Left lobe of liver (tissue), 2 donors: ENCODE measurements around the gene TH. TPM values are rescaled to one million over a fixed set of nuclear protein-coding genes. Genes with fewer than 3 reads are reported as not detected.
A peak's percentile ranks its signal among the peaks of the same experiment; 100 is the strongest.

Source experiments
- ATAC-seq: fragments of 200-7000 bp; cut with Tn5 transposase; one replicate; pipeline ENCODE4 v1.9.1; 2020; ENCODE audit warnings: mild to moderate bottlenecking, moderate library complexity
- DNase-seq: peaks from one replicate; pipeline ENCODE4 v3.0.0-alpha.2; 2020; ENCODE audit warnings: low spot score
- total RNA-seq: library from RNA; stranded (reverse); gene quantifications from one replicate; pipeline ENCODE4 v1.2.1, GENCODE V29; 2021
- donor health status: DM: no; HTN: no; CAD: no; lungs with moderate emphysema.
- donor health status: DM: no; HTN: yes; CAD: no.

TH gene
- not detected for total RNA-seq

GRCh38 chr11:2171591-2172003, at the start of gene TH:
TSS of gene TH (minus strand) at chr11:2171815. CDS start at chr11:2171786, 29 bp downstream.
- peak; percentile 57 for ATAC-seq
- DNase-seq = no peak

DNA sequence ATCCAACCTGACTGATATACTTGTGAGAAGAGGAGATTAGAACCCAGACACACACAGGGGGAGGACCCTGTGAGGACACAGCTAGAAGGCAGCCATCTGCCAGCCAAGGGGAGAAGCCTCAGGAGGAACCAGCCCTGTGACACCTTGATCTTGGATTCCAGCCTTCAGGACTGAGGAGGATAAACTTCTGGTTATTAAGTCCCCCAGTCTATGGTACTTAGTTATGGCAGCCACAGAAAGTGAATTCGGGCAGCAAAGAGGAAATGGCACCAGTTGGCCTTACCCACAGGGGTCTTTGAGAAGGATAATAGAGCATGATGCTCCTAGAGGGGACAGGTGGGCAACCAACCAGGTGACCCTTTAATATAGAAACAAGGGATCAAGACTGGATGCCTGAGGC, 49.4 kb upstream of the TH start:
- no peak for ATAC-seq
- DNase-seq = no peak

- no peak for DNase-seq
- no peak for ATAC-seq
Measured at GRCh38 chr11:2220173-2220771, 48.7 kb upstream of the TH start.

DNA sequence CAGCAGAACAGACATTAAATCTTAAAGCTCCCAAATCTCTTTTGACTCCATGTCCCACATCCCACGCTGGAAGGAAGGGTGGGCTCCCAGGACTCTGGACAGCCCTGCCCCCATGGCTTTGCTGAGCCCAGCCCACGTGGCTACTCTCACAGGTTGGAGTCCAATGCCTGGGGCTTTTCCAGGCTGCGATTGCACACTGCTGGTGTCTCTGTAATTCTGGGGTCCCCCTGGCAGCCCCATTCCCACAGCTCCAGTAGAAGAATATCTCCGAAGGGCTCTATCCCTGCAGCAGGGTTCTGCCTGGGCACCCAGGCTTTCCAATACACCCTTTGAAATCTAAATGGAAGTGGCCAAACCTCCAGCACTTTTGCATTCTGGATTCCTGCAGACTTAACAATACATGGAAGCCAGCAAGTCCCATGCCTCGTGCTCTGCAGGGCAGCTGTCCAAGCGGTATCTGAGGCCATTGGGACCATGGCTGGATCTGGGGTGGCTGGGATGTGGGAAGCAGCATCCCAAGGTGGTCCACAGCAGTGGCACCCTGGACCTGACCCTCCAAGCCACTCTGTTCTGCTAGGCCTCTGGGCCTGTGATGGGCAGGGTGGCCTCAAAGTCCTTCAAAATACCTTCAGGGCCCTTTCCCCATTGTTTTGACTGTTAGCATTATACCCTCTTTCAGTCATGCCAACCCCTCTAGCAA, 47.9 kb upstream of the TH start:
- ATAC-seq (no peak), DNase-seq (no peak)

GRCh38 chr11:2218031-2218633, 46.5 kb upstream of the TH start:
- ATAC-seq (no peak), DNase-seq (no peak)

- no peak for ATAC-seq
- peak; percentile 39 for DNase-seq
Measured at GRCh38 chr11:2217211-2218030, 45.8 kb upstream of the TH start.

- no peak for ATAC-seq
- DNase-seq = no peak
Measured at GRCh38 chr11:2216400-2217064, 44.9 kb upstream of the TH start.

GRCh38 chr11:2215561-2216399, 44.2 kb upstream of the TH start:
- ATAC-seq (no peak), DNase-seq (peak; percentile 40)

- ATAC-seq (no peak), DNase-seq (no peak)
Measured at GRCh38 chr11:2215230-2215560, 43.6 kb upstream of the TH start.

GRCh38 chr11:2214527-2215229, 43.1 kb upstream of the TH start:
- no peak for ATAC-seq
- peak; percentile 40 for DNase-seq

DNA sequence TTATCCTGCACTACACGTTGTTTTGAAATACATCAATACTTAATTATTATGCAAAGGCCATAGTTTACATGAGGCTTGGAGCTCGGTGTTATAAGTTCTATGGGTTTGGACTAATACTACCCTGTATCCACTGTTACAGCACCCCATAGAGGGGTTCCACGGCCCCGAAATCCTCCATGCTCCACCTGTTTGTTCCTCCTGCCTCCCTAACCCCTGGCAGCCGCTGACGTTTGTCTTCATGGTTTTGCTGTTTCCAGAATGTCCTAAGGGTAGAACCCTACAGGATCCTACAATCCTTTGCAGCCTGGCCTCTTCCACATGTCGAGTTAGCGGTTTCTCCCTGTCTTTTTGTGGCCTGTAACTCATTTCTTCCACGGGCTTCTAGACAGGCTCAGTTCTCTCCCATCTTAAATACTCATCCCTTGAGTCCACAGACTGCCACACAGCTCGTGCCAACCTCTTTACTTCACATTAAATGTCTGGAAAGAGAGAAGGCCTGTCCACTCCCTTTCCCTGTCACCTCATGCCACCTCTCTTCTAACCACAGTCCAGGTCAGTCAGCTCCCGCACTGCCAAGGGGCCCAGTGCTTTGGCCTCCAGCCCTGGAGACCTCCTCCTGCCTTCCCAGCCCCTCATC, 42.4 kb upstream of the TH start:
- ATAC-seq (no peak), DNase-seq (no peak)

- ATAC-seq (peak; percentile 17), DNase-seq (peak; percentile 37)
Measured at GRCh38 chr11:2213384-2213842, 41.8 kb upstream of the TH start.

DNA sequence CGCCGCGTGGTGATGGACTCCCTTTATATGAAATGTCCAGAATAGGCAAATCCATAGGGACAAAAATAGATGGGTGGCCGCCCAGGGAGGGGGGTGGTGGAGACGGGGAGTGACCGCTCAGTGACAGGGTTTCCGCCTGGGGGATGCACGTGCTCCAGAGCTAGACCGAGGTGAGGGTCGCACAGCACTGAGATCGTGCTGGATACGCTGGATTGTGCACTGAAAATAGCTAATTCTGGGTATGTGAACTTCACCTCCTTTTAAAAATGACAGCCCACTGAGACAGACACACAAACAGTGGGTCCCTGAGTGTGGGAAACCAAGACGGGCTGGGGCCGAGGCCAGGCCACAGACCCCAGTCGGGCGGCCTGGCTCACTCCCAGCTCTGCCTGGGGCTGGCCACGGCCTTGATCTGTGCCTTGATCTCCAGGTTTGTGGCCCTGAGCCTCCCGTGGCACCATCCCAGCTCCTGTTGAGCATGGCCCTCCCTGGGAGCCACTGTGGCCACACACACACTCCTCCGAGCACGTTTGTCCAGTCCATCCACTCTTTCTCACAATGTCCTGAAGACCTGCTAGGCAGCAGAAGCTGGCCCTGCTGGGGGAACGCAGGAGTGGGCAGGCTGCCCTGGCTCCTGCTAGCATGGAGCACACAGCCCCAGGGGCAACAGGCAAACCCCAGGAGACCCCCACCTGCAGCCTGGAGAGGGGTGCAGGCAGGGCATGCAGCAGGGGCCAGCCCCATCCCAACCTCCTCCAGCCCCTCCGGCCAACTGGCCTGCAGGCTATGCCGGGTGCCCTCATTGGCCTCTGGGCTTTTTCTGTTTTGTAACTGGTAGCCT, 41.0 kb upstream of the TH start:
- DNase-seq = peak; percentile 42
- no peak for ATAC-seq

GRCh38 chr11:2211113-2211971, 39.7 kb upstream of the TH start:
- DNase-seq (peak; percentile 41), ATAC-seq (peak; percentile 23)

- DNase-seq (peak; percentile 41), ATAC-seq (no peak)
Measured at GRCh38 chr11:2210366-2211112, 38.9 kb upstream of the TH start.

DNA sequence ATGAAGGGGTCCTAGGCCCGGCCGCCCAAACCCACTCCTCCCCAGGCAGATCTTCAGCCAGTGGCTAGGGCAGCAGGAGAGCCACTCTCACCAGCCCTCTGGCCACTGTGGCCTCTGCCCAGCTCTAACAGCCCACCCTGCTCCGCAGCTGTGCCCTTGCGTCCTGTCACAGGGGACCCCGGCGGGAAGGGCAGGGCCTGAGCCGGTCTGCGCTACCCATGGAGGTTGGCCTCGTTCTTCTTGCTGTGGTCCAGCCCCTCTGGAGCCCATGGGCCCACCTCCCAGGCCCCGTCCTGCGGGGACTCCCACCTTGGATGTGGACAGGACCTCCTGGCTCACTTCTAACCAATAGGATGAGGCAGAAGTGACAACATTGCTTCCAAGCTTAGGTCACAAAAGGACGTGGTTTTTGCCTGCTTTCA, 38.3 kb upstream of the TH start:
- DNase-seq = no peak
- no peak for ATAC-seq
